Measurements from ENCODE around the gene ZNF511.

DNA sequence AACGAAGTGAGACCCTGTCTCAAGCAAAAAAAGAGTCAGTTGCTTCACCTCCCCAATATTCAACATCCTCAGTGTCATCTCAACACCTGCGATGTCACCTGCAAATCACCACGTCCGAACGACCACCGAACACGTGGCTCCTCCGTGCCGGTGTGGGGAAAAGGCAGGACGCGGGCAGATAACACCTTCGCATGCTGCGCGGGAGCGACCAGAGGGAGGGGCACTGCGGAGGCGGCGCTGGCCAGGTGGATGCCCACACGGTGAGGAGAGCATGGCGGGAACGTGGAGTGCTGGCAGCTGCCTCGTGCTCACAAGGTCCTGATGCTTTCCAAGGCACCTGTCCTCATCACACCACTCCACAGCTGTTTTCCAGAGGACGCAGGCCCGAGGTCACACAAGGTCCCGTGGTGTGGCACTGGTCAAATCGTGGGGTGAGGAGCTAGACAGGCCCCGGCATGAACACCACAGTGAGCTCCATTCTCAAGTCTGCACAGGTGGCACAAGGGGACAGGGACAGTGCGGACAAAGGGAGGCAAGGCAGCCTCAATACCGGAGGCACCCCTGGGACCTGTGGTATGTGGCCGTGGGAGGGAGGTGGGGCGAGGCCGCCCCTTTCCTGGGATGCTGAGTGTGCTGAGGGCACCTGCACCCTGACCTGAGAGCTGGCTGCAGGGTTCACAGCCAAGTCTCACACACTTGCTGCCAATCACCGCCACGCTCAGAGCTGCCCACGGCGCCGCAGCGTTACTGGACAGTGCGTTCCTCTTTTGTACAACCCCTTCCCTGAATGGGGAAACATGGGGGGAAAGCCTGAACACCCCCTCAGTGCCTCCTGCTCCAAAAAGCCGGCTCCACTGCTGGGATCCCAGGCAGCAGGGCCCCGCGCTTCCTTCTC, 13.0 kb upstream of the ZNF511 start:
- TF ChIP-seq CEBPB (IDR thresholded peaks at IDR 0.05; ENCODE audit: low read depth, low read length) (no peak), CTCF (conservative IDR thresholded peaks at IDR 0.05; ENCODE audit: low read depth, low read length) (no peak), RCOR1 (IDR thresholded peaks at IDR 0.05; ENCODE audit: insufficient replicate concordance, low read length) (no peak), ELK1 (IDR thresholded peaks at IDR 0.05; ENCODE audit: borderline replicate concordance, low read depth, low read length) (no peak)
